ENCODE measurements around the gene OPCML. TPM values are rescaled to one million over a fixed set of nuclear protein-coding genes. Genes with fewer than 3 reads are reported as not detected.

Gene OPCML
- total and polyA plus RNA-seq, 2 of the 13 experiments (the other 11 are each of a cell fraction or from before 2014, with no cell fraction given): not detected

DNA sequence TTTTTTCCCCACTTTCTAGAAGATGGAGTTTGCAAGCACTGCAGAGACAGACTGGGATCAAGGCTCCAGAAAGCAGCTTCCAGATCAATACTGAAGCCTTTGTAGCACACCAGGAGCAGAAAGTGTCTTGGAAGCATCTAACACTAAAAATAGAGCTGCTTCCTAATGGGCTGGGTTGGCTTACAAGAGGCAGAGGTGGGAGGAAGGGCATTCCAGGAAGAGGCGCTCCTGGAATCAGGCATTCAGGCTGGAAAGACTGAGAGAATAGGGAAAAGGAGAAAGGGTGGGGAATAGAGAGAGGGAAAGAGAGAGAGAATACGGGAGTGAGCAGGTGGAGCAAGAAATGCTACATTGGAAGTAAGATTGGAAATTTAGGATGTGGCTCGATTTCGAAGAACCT is 395.9 kb downstream of the OPCML start:
- no TSS peak for BruUV-seq (replicated peaks)
- Histone ChIP-seq H3K9me3 (ENCODE audit: low read length) (no peaks in the 10 kb centered on the region), H3K27me3 (ENCODE audit: control insufficient read depth in 1 of 2, insufficient read depth in 2 of 2, low read length in 2 of 2) (no peaks in the 10 kb centered on the region), H3K79me2 (ENCODE audit: insufficient read depth, low read length) (no peaks in the 10 kb centered on the region), H3K4me3 (replicated peaks in 1 of 3; ENCODE audit: insufficient read depth in 1 of 3, low read depth in 2 of 3, low read length in 3 of 3) (no peak overlapping the region), H3K4me1 (ENCODE audit: insufficient read depth, low read length) (no peaks in the 10 kb centered on the region), H3K9ac (ENCODE audit: insufficient read depth, low read depth, low read length) (no peak overlapping the region), H3K4me2 (ENCODE audit: low read depth, low read length) (no peak overlapping the region), H4K20me1 (ENCODE audit: insufficient read depth, low read length) (no peaks in the 10 kb centered on the region), H3K27ac (ENCODE audit: extremely low read length, insufficient read depth, low read length) (no peak overlapping the region), H3K36me3 (replicated peaks in 1 of 2; ENCODE audit: control insufficient read depth in 1 of 2, insufficient read depth in 2 of 2, low read length in 2 of 2) (no peaks in the 10 kb centered on the region), H2AFZ (ENCODE audit: low read length) (no peak overlapping the region)
- intact Hi-C loops (cut with micrococcal nuclease; ENCODE audit: unreplicated experiment): no loop called here
- DNase-seq (ENCODE audit: low spot score) (no peak), ATAC-seq (no peak), FAIRE-seq (no peak)
- 1% methylated on average over 4 of the region's 4 CpGs for WGBS (ENCODE audit: low lambda C conversion rate)
- CTCF ChIA-PET (ENCODE audit: low intra/inter-chr PET ratio, low total read pairs): no interaction called here
- in situ Hi-C loops (cut with HindIII; ENCODE audit: extremely low pct_ligation_motif_present, low pct_unique_long_range_greater_than_20kb): loop anchor here (10.0 kb wide), 1 partner anchor 688 kb away; no protein-coding TSS in a partner anchor
- POLR2A ChIA-PET: no interaction called here
- TF ChIP-seq HMG20B (CRISPR knock-in tag; conservative IDR thresholded peaks at IDR 0.05) (no peak), JUN (CRISPR knock-in tag; IDR thresholded peaks at IDR 0.05) (no peak), MAFK (conservative IDR thresholded peaks at IDR 0.05 in 1 of 2, IDR thresholded peaks at IDR 0.05 in 1 of 2; ENCODE audit: low read length in 2 of 2) (no peak), ATF4 (CRISPR knock-in tag; IDR thresholded peaks at IDR 0.05) (no peak), ZMYM4 (CRISPR knock-in tag; IDR thresholded peaks at IDR 0.05) (no peak), PPARG (CRISPR knock-in tag; conservative IDR thresholded peaks at IDR 0.05) (no peak), CAMTA2 (CRISPR knock-in tag; IDR thresholded peaks at IDR 0.05; ENCODE audit: borderline replicate concordance) (no peak), HNRNPLL (IDR thresholded peaks at IDR 0.05; ENCODE audit: low read depth, low read length, poor library complexity, severe bottlenecking) (no peak)
- TF ChIP-seq, protein P1, sequence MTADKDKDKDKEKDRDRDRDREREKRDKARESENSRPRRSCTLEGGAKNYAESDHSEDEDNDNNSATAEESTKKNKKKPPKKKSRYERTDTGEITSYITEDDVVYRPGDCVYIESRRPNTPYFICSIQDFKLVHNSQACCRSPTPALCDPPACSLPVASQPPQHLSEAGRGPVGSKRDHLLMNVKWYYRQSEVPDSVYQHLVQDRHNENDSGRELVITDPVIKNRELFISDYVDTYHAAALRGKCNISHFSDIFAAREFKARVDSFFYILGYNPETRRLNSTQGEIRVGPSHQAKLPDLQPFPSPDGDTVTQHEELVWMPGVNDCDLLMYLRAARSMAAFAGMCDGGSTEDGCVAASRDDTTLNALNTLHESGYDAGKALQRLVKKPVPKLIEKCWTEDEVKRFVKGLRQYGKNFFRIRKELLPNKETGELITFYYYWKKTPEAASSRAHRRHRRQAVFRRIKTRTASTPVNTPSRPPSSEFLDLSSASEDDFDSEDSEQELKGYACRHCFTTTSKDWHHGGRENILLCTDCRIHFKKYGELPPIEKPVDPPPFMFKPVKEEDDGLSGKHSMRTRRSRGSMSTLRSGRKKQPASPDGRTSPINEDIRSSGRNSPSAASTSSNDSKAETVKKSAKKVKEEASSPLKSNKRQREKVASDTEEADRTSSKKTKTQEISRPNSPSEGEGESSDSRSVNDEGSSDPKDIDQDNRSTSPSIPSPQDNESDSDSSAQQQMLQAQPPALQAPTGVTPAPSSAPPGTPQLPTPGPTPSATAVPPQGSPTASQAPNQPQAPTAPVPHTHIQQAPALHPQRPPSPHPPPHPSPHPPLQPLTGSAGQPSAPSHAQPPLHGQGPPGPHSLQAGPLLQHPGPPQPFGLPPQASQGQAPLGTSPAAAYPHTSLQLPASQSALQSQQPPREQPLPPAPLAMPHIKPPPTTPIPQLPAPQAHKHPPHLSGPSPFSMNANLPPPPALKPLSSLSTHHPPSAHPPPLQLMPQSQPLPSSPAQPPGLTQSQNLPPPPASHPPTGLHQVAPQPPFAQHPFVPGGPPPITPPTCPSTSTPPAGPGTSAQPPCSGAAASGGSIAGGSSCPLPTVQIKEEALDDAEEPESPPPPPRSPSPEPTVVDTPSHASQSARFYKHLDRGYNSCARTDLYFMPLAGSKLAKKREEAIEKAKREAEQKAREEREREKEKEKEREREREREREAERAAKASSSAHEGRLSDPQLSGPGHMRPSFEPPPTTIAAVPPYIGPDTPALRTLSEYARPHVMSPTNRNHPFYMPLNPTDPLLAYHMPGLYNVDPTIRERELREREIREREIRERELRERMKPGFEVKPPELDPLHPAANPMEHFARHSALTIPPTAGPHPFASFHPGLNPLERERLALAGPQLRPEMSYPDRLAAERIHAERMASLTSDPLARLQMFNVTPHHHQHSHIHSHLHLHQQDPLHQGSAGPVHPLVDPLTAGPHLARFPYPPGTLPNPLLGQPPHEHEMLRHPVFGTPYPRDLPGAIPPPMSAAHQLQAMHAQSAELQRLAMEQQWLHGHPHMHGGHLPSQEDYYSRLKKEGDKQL (CRISPR knock-in tag; IDR thresholded peaks at IDR 0.05; ENCODE audit: low read depth): no peak
- TF ChIP-seq, protein P2, sequence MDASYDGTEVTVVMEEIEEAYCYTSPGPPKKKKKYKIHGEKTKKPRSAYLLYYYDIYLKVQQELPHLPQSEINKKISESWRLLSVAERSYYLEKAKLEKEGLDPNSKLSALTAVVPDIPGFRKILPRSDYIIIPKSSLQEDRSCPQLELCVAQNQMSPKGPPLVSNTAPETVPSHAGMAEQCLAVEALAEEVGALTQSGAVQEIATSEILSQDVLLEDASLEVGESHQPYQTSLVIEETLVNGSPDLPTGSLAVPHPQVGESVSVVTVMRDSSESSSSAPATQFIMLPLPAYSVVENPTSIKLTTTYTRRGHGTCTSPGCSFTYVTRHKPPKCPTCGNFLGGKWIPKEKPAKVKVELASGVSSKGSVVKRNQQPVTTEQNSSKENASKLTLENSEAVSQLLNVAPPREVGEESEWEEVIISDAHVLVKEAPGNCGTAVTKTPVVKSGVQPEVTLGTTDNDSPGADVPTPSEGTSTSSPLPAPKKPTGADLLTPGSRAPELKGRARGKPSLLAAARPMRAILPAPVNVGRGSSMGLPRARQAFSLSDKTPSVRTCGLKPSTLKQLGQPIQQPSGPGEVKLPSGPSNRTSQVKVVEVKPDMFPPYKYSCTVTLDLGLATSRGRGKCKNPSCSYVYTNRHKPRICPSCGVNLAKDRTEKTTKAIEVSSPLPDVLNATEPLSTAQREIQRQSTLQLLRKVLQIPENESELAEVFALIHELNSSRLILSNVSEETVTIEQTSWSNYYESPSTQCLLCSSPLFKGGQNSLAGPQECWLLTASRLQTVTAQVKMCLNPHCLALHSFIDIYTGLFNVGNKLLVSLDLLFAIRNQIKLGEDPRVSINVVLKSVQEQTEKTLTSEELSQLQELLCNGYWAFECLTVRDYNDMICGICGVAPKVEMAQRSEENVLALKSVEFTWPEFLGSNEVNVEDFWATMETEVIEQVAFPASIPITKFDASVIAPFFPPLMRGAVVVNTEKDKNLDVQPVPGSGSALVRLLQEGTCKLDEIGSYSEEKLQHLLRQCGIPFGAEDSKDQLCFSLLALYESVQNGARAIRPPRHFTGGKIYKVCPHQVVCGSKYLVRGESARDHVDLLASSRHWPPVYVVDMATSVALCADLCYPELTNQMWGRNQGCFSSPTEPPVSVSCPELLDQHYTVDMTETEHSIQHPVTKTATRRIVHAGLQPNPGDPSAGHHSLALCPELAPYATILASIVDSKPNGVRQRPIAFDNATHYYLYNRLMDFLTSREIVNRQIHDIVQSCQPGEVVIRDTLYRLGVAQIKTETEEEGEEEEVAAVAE (CRISPR knock-in tag; IDR thresholded peaks at IDR 0.05; ENCODE audit: borderline replicate concordance): no peak

Measured in HepG2 (cell line).